Effector memory CD8-positive, alpha-beta T cell (primary cell): ENCODE results near the gene TDRD3.
A peak's percentile ranks its signal among the peaks of the same experiment; 100 is the strongest.

Experiments used
- ATAC-seq: fragments of 150-1000 bp; cut with Tn5 transposase; replicated peaks from 2 replicates; pipeline ENCODE4 v1.10.0; 2021; ENCODE audit warnings: mild to moderate bottlenecking, moderate library complexity
- DNase-seq, 3 experiments: peaks; one replicate each; pipeline ENCODE4 v3.0.0; 2021
- H3K27ac Mint-ChIP-seq, 2 donors: one replicate each; pipeline ENCODE4 v1.8.0; 2022; ENCODE audit warnings: mild to moderate bottlenecking in 2 of 2, mixed read lengths in 2 of 2, moderate library complexity in 2 of 2
- H3K27me3 Mint-ChIP-seq, 2 donors: one replicate each; pipeline ENCODE4 v1.8.0; 2022; ENCODE audit warnings: mixed read lengths in 2 of 2
- H3K36me3 Mint-ChIP-seq: one replicate; pipeline ENCODE4 v1.8.0; 2022; ENCODE audit warnings: mild to moderate bottlenecking, moderate library complexity, mixed read lengths; ENCODE audit not compliant: insufficient read depth
- H3K4me1 Mint-ChIP-seq, 2 donors: one replicate each; pipeline ENCODE4 v1.8.0; 2022; ENCODE audit warnings: low read depth in 2 of 2, mixed read lengths in 2 of 2
- H3K4me3 Mint-ChIP-seq, 2 donors: one replicate each; pipeline ENCODE4 v1.8.0; 2022; ENCODE audit warnings: mild to moderate bottlenecking in 2 of 2, mixed read lengths in 2 of 2, moderate library complexity in 2 of 2
- H3K9me3 Mint-ChIP-seq, 2 donors: one replicate each; pipeline ENCODE4 v1.8.0; 2022; ENCODE audit warnings: mixed read lengths in 2 of 2

The TDRD3 gene

GRCh38 chr13:60575142-60575541, 178.1 kb downstream of the TDRD3 start:
- DNase-seq: no peak
- Mint-ChIP-seq H3K27me3 (no peaks in the 10 kb centered on the region), H3K4me1 (no peaks in the 10 kb centered on the region), H3K4me3 (no peak overlapping the region), H3K36me3 (peaks cover 9% of the 10 kb centered on the region), H3K27ac (no peak overlapping the region), H3K9me3 (no peaks in the 10 kb centered on the region)
- no peak for ATAC-seq

GRCh38 chr13:60577761-60578160, 180.7 kb downstream of the TDRD3 start:
- H3K9me3 Mint-ChIP-seq: no peaks in the 10 kb centered on the region
- ATAC-seq (no peak), DNase-seq (no peak)
- no peaks in the 10 kb centered on the region for H3K27me3 Mint-ChIP-seq
- H3K36me3 Mint-ChIP-seq: peaks cover 4% of the 10 kb centered on the region
- H3K4me3 Mint-ChIP-seq: no peak overlapping the region
- H3K4me1 Mint-ChIP-seq: no peaks in the 10 kb centered on the region
- no peak overlapping the region for H3K27ac Mint-ChIP-seq

GRCh38 chr13:60583196-60583888, 186.3 kb downstream of the TDRD3 start:
- ATAC-seq (no peak), DNase-seq (no peak)
- no peak overlapping the region for H3K4me3 Mint-ChIP-seq
- peaks cover 0 to 3% of the 10 kb centered on the region in 2 donors for H3K4me1 Mint-ChIP-seq
- peaks cover 4% of the 10 kb centered on the region for H3K36me3 Mint-ChIP-seq
- H3K27ac Mint-ChIP-seq: no peak overlapping the region
- peaks cover 0 to 3% of the 10 kb centered on the region in 2 donors for H3K9me3 Mint-ChIP-seq
- peaks cover 6 to 42% of the 10 kb centered on the region in 2 donors for H3K27me3 Mint-ChIP-seq

- Mint-ChIP-seq H3K27ac (peak overlapping the region in 1 of 2 donors; percentile 53), H3K4me1 (peaks cover 0 to 3% of the 10 kb centered on the region in 2 donors), H3K4me3 (no peak overlapping the region), H3K27me3 (peaks cover 6 to 42% of the 10 kb centered on the region in 2 donors), H3K36me3 (peaks cover 4% of the 10 kb centered on the region), H3K9me3 (peaks cover 0 to 3% of the 10 kb centered on the region in 2 donors)
- DNase-seq (no peak), ATAC-seq (no peak)
Measured at GRCh38 chr13:60583911-60584753, 187.1 kb downstream of the TDRD3 start.

GRCh38 chr13:60584976-60585375, 188.0 kb downstream of the TDRD3 start:
- ATAC-seq (no peak), DNase-seq (no peak)
- peaks cover 0 to 3% of the 10 kb centered on the region in 2 donors for H3K9me3 Mint-ChIP-seq
- H3K4me3 Mint-ChIP-seq: no peak overlapping the region
- peak overlapping the region in 1 of 2 donors; percentile 53 for H3K27ac Mint-ChIP-seq
- H3K27me3 Mint-ChIP-seq: peaks cover 6 to 42% of the 10 kb centered on the region in 2 donors
- peaks cover 0 to 3% of the 10 kb centered on the region in 2 donors for H3K4me1 Mint-ChIP-seq
- H3K36me3 Mint-ChIP-seq: peaks cover 4% of the 10 kb centered on the region

GRCh38 chr13:60590800-60591747, 194.1 kb downstream of the TDRD3 start:
- ATAC-seq: no peak

GRCh38 chr13:60603049-60603448, 206.0 kb downstream of the TDRD3 start:
- H3K27me3 Mint-ChIP-seq: peaks cover 0 to 26% of the 10 kb centered on the region in 2 donors
- DNase-seq: no peak
- H3K27ac Mint-ChIP-seq: no peak overlapping the region
- ATAC-seq: no peak
- no peak overlapping the region for H3K4me3 Mint-ChIP-seq
- no peaks in the 10 kb centered on the region for H3K4me1 Mint-ChIP-seq
- no peaks in the 10 kb centered on the region for H3K36me3 Mint-ChIP-seq
- H3K9me3 Mint-ChIP-seq: no peaks in the 10 kb centered on the region

More at GRCh38 chr13:60590800-60591747, 194.1 kb downstream of the TDRD3 start:
- Mint-ChIP-seq H3K4me3 (no peak overlapping the region), H3K27ac (no peak overlapping the region), H3K36me3 (peaks cover 4% of the 10 kb centered on the region), H3K27me3 (peaks cover 0 to 11% of the 10 kb centered on the region in 2 donors), H3K9me3 (no peaks in the 10 kb centered on the region), H3K4me1 (no peaks in the 10 kb centered on the region)
- DNase-seq: no peak

GRCh38 chr13:60604058-60604457, 207.0 kb downstream of the TDRD3 start:
- Mint-ChIP-seq H3K4me3 (no peak overlapping the region), H3K4me1 (no peaks in the 10 kb centered on the region), H3K27ac (no peak overlapping the region), H3K9me3 (no peaks in the 10 kb centered on the region), H3K27me3 (peaks cover 0 to 26% of the 10 kb centered on the region in 2 donors), H3K36me3 (no peaks in the 10 kb centered on the region)
- DNase-seq (no peak), ATAC-seq (no peak)

- H3K4me3 Mint-ChIP-seq: no peak overlapping the region
Measured at GRCh38 chr13:60608954-60609353, 211.9 kb downstream of the TDRD3 start.

GRCh38 chr13:60611523-60611922, 214.5 kb downstream of the TDRD3 start:
- Mint-ChIP-seq H3K27ac (no peak overlapping the region), H3K4me3 (no peak overlapping the region), H3K36me3 (no peaks in the 10 kb centered on the region), H3K9me3 (no peaks in the 10 kb centered on the region), H3K27me3 (peaks cover 11 to 14% of the 10 kb centered on the region in 2 donors), H3K4me1 (no peaks in the 10 kb centered on the region)
- no peak for ATAC-seq
- DNase-seq: no peak

More at GRCh38 chr13:60608954-60609353, 211.9 kb downstream of the TDRD3 start:
- no peaks in the 10 kb centered on the region for H3K36me3 Mint-ChIP-seq
- no peaks in the 10 kb centered on the region for H3K4me1 Mint-ChIP-seq
- ATAC-seq (no peak), DNase-seq (no peak)
- H3K27ac Mint-ChIP-seq: no peak overlapping the region
- no peaks in the 10 kb centered on the region for H3K9me3 Mint-ChIP-seq
- H3K27me3 Mint-ChIP-seq: no peaks in the 10 kb centered on the region

GRCh38 chr13:60612593-60612992, 215.6 kb downstream of the TDRD3 start:
- H3K36me3 Mint-ChIP-seq: no peaks in the 10 kb centered on the region

GRCh38 chr13:60613080-60613479, 216.1 kb downstream of the TDRD3 start:
- H3K27me3 Mint-ChIP-seq: peaks cover 14 to 24% of the 10 kb centered on the region in 2 donors
- no peak overlapping the region for H3K4me3 Mint-ChIP-seq
- ATAC-seq: no peak
- H3K4me1 Mint-ChIP-seq: no peaks in the 10 kb centered on the region
- H3K36me3 Mint-ChIP-seq: no peaks in the 10 kb centered on the region
- DNase-seq: no peak
- no peak overlapping the region for H3K27ac Mint-ChIP-seq
- no peaks in the 10 kb centered on the region for H3K9me3 Mint-ChIP-seq

More at GRCh38 chr13:60612593-60612992, 215.6 kb downstream of the TDRD3 start:
- H3K9me3 Mint-ChIP-seq: no peaks in the 10 kb centered on the region
- no peaks in the 10 kb centered on the region for H3K4me1 Mint-ChIP-seq
- no peak overlapping the region for H3K27ac Mint-ChIP-seq
- no peak for DNase-seq
- no peak for ATAC-seq
- H3K27me3 Mint-ChIP-seq: peaks cover 14 to 19% of the 10 kb centered on the region in 2 donors
- no peak overlapping the region for H3K4me3 Mint-ChIP-seq
